ENCODE results near the gene MYO1B. TPM values are rescaled to one million over a fixed set of nuclear protein-coding genes. Genes with fewer than 3 reads are reported as not detected.

Gene MYO1B
- total and polyA plus RNA-seq, 12 donors, result 8.7 to 32.4 (median 14.4) TPM

- H3K27ac ChIP-seq, result peak overlapping the region in 7 of 10 donors; percentile 11 to 75 (median 31)
- intact Hi-C loops (cut with DNase I), result loop anchor here in 1 of 10 donors (10.0 kb wide), 1 partner anchor 61 kb away; no protein-coding TSS in a partner anchor
- no peak overlapping the region for H3K4me3 ChIP-seq
- H3K36me3 ChIP-seq, result no peaks in the 10 kb centered on the region
- ATAC-seq, result peak in 3 of 8 donors; percentile 36 to 62 (median 43)
- TF ChIP-seq CTCF (IDR thresholded peaks at IDR 0.05), result no peak
- 23 to 34% methylated on average over 2 of the region's 2 CpGs for WGBS, 2 donors
- peaks cover 0 to 44% (median 19%) of the 10 kb centered on the region in 9 donors for H3K4me1 ChIP-seq
- DNase-seq, result peak in 1 of 2 donors; percentile 30
- no peaks in the 10 kb centered on the region for H3K9me3 ChIP-seq
- H3K27me3 ChIP-seq, result no peaks in the 10 kb centered on the region
These were observed 19.0 kb upstream of the MYO1B start for GRCh38 chr2:191226196-191226595.

GRCh38 chr2:191228333-191228732 is 16.9 kb upstream of the MYO1B start:
- no peak for TF ChIP-seq CTCF (IDR thresholded peaks at IDR 0.05)
- WGBS, 2 donors, result 94 to 98% methylated on average over 2 of the region's 2 CpGs
- Histone ChIP-seq H3K27me3 (no peaks in the 10 kb centered on the region), H3K4me1 (peaks cover 0 to 53% (median 15%) of the 10 kb centered on the region in 9 donors), H3K4me3 (no peak overlapping the region), H3K36me3 (no peaks in the 10 kb centered on the region), H3K27ac (peak overlapping the region in 2 of 10 donors; percentile 29 to 42), H3K9me3 (no peaks in the 10 kb centered on the region)
- intact Hi-C loops (cut with DNase I), result loop anchor here in 1 of 10 donors (10.0 kb wide), 1 partner anchor 64 kb away; no protein-coding TSS in a partner anchor
- DNase-seq, result no peak
- ATAC-seq, result no peak

GRCh38 chr2:191228861-191229260 is 16.3 kb upstream of the MYO1B start:
- H3K4me1 ChIP-seq, result peaks cover 0 to 52% (median 15%) of the 10 kb centered on the region in 9 donors
- H3K27me3 ChIP-seq, result no peaks in the 10 kb centered on the region
- intact Hi-C loops (cut with DNase I), result loop anchor here in 1 of 10 donors (10.0 kb wide), 1 partner anchor 64 kb away; no protein-coding TSS in a partner anchor
- DNase-seq (peak; percentile 44 to 45), ATAC-seq (peak; percentile 46 to 91 (median 70))
- no peak for TF ChIP-seq CTCF (IDR thresholded peaks at IDR 0.05)
- H3K4me3 ChIP-seq, result no peak overlapping the region
- H3K36me3 ChIP-seq, result no peaks in the 10 kb centered on the region
- no peaks in the 10 kb centered on the region for H3K9me3 ChIP-seq
- WGBS, 2 donors, result 58 to 65% methylated on average over 6 of the region's 6 CpGs
- H3K27ac ChIP-seq, result peak overlapping the region in 1 of 10 donors; percentile 13

GRCh38 chr2:191230174-191230573 is 15.0 kb upstream of the MYO1B start:
- Histone ChIP-seq H3K36me3 (no peaks in the 10 kb centered on the region), H3K27me3 (no peaks in the 10 kb centered on the region), H3K4me3 (no peak overlapping the region), H3K27ac (peak overlapping the region in 4 of 10 donors; percentile 2 to 49 (median 10)), H3K4me1 (peaks cover 0 to 52% (median 15%) of the 10 kb centered on the region in 9 donors), H3K9me3 (no peaks in the 10 kb centered on the region)
- intact Hi-C loops (cut with DNase I), result loop anchor here in 4 of 10 donors (2.0 to 5.0 kb wide), 3 partner anchors 271 to 292 kb away; no protein-coding TSS in a partner anchor
- no peak for DNase-seq
- no peak for TF ChIP-seq CTCF (IDR thresholded peaks at IDR 0.05)
- peak in 2 of 8 donors; percentile 20 to 60 for ATAC-seq
- WGBS, 2 donors, result 68 to 71% methylated on average over 5 of the region's 5 CpGs
